Measurements from ENCODE around the gene GSN. TPM values are rescaled to one million over a fixed set of nuclear protein-coding genes. Genes with fewer than 3 reads are reported as not detected.

GSN gene
- polyA plus RNA-seq, 1 experiment = 421 TPM

DNA sequence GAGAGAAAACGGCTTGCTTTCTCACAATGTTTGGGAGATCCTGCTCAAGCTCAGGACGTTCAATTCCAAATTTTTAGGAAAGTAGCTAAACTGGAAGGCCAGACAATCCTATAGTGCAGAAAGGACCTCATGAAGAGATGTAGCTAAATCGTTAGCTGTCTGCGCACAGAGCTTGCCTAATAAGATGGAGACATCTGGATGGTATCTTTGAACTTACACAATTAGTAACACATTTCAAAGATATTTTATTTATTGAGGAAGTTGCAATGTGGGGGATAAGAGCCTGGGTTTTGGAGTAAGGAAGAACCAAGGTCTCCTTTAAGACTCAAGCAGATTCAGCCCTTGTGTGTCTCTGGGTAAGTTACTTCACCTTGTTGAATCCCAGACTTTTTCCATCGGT, 37.7 kb upstream of the GSN start:
- DNase-seq (ENCODE audit: low read depth, low spot score) = no peak
- CTCF ChIA-PET = interaction anchor here (0.7 to 1.0 kb wide), 2 partner anchors 17 to 90 kb away, joined by 3 to 6 read pairs; no protein-coding TSS in a partner anchor
- H3K27me3 ChIP-seq (ENCODE audit: control insufficient read depth, insufficient read depth, low read length) = no peaks in the 10 kb centered on the region
- no peak overlapping the region for H3K27ac ChIP-seq (ENCODE audit: low read depth, low read length)
- no peak overlapping the region for H3K4me3 ChIP-seq (ENCODE audit: low read depth, low read length)
- TF ChIP-seq, protein P1, sequence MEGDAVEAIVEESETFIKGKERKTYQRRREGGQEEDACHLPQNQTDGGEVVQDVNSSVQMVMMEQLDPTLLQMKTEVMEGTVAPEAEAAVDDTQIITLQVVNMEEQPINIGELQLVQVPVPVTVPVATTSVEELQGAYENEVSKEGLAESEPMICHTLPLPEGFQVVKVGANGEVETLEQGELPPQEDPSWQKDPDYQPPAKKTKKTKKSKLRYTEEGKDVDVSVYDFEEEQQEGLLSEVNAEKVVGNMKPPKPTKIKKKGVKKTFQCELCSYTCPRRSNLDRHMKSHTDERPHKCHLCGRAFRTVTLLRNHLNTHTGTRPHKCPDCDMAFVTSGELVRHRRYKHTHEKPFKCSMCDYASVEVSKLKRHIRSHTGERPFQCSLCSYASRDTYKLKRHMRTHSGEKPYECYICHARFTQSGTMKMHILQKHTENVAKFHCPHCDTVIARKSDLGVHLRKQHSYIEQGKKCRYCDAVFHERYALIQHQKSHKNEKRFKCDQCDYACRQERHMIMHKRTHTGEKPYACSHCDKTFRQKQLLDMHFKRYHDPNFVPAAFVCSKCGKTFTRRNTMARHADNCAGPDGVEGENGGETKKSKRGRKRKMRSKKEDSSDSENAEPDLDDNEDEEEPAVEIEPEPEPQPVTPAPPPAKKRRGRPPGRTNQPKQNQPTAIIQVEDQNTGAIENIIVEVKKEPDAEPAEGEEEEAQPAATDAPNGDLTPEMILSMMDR (IDR thresholded peaks at IDR 0.05; ENCODE audit: low read depth, low read length) = no peak
- POLR2A ChIA-PET = no interaction called here
- no peaks in the 10 kb centered on the region for H3K9me3 ChIP-seq (ENCODE audit: control insufficient read depth, insufficient read depth, low read length)

DNA sequence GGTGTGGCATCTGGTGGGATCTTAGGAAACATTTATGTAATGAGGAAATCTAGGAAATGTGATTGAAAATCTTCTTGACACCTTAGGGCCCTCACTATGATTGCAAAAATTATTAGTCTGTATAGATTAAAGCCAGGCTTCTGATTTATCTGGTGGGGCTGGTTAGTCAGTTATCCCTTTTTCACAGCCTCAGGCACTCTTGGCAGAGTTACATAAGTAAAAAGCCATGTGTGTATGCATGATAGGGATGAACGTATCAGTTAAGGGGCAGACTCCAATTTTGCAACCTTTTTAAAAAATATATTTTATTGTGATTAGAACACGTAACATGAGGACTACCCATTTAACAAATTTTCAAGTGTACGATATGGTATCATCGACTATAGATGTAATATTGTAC, 35.7 kb upstream of the GSN start:
- H3K4me3 ChIP-seq (ENCODE audit: low read depth, low read length) = no peak overlapping the region
- no peak overlapping the region for H3K27ac ChIP-seq (ENCODE audit: low read depth, low read length)
- no peak for DNase-seq (ENCODE audit: low read depth, low spot score)
- TF ChIP-seq, protein P1 (IDR thresholded peaks at IDR 0.05; ENCODE audit: low read depth, low read length) = no peak
- H3K9me3 ChIP-seq (ENCODE audit: control insufficient read depth, insufficient read depth, low read length) = no peaks in the 10 kb centered on the region
- POLR2A ChIA-PET = no interaction called here
- no peaks in the 10 kb centered on the region for H3K27me3 ChIP-seq (ENCODE audit: control insufficient read depth, insufficient read depth, low read length)
- CTCF ChIA-PET = interaction anchor here (1.6 to 2.0 kb wide), 2 partner anchors 10 to 88 kb away, joined by 6 to 7 read pairs; no protein-coding TSS in a partner anchor

DNA sequence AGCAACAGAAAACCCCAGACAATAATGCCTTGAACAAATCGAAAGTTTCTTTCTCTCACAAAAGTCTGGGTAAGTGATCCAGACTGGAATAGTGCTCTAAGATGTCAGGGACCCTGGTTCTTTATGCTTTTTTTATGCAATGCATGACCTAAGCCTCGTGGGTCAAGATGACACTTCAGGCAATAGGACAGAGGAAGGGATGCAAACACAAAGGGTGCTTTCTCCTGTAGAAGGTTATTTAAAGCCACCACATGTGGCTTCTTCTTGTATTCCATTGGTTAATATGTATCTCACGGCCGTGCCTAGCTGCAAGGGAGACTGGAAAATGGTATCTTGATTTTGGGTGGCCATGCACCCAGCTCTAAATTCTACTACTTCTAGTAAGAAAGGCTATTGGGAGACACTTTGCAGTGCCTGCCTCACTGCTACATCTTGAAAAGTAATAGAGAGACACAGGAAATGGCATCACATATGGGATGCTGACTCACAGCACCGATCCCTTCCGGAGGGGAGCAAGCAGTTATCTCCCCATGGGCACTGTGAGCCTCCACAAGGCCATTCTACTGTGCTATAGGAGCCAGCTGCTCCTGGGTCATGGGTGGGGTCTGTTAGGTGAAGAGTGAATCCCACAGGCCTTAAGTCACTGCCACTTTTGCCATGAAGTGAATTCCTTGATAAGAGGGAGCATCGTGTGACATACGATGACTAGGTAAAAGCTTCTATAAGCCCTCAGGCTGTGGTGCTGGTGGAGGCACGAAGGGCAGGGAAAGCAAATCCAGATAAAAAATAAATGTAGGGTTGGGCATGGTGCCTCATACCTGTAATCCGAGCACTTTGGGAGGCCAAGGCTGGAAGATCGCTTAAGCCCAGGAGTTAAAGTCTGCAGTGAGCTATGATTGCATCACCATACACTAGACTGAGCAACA, 33.8 kb upstream of the GSN start:
- peak overlapping the region; percentile 85 for H3K27ac ChIP-seq (ENCODE audit: low read depth, low read length)
- CTCF ChIA-PET = interaction anchor here (1.1 to 2.9 kb wide), 5 partner anchors 11 to 86 kb away, joined by 3 to 13 read pairs (median 4); partner anchors contain the start of gene GSN
- H3K27me3 ChIP-seq (ENCODE audit: control insufficient read depth, insufficient read depth, low read length) = no peaks in the 10 kb centered on the region
- no peak overlapping the region for H3K4me3 ChIP-seq (ENCODE audit: low read depth, low read length)
- DNase-seq (ENCODE audit: low read depth, low spot score) = no peak
- TF ChIP-seq, protein P1 (IDR thresholded peaks at IDR 0.05; ENCODE audit: low read depth, low read length) = no peak
- POLR2A ChIA-PET = interaction anchor here (0.6 kb wide), 1 partner anchor 16 kb away, joined by 4 read pairs; no protein-coding TSS in a partner anchor
- H3K9me3 ChIP-seq (ENCODE audit: control insufficient read depth, insufficient read depth, low read length) = no peaks in the 10 kb centered on the region

DNA sequence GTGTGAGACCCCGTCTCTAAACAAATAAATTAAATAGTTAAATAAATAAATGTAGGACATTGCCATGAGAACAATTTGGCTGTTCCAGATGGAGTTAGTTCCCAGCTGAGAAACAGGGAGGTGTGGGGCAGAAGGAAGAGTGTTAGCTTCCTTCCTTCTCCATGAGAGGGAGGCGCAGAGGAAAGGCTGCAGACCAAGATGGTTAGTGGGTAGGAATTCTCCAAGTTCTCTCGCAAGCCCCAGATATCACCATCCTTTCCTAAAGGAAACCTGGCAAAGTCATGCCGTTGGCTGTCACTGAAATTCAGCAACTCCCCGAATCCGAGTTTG, 33.2 kb upstream of the GSN start:
- CTCF ChIA-PET = interaction anchor here (1.1 to 2.9 kb wide), 5 partner anchors 12 to 85 kb away, joined by 4 to 13 read pairs (median 5); partner anchors contain the start of gene GSN
- H3K27me3 ChIP-seq (ENCODE audit: control insufficient read depth, insufficient read depth, low read length) = no peaks in the 10 kb centered on the region
- no peaks in the 10 kb centered on the region for H3K9me3 ChIP-seq (ENCODE audit: control insufficient read depth, insufficient read depth, low read length)
- peak overlapping the region; percentile 85 for H3K27ac ChIP-seq (ENCODE audit: low read depth, low read length)
- no peak overlapping the region for H3K4me3 ChIP-seq (ENCODE audit: low read depth, low read length)
- no peak for DNase-seq (ENCODE audit: low read depth, low spot score)
- POLR2A ChIA-PET = interaction anchor here (0.6 kb wide), 2 partner anchors 16 to 667 kb away, joined by 3 to 4 read pairs; no protein-coding TSS in a partner anchor
- TF ChIP-seq, protein P1 (IDR thresholded peaks at IDR 0.05; ENCODE audit: low read depth, low read length) = no peak

DNA sequence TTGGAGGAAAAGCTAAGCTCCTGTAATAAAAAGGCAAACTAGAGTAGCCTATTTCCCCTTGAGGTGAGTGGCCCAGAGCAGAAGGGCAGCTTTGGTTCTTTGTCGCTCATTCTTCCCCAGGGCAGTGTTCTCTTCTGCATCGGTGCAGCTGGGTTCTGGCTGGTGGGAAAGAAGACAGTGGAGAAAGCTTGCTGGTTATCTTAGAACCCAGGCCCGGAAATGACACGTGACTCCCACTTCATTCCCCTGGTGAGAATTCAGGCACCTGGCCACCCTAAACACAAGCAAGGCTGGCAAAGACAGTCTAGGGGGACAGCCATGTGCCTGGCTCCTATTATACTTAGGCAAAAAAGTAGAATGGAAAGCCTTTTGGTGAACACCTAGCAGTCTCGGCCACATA, 32.5 kb upstream of the GSN start:
- DNase-seq (ENCODE audit: low read depth, low spot score) = no peak
- TF ChIP-seq, protein P1 (IDR thresholded peaks at IDR 0.05; ENCODE audit: low read depth, low read length) = no peak
- ChIA-PET POLR2A (interaction anchor here (0.6 kb wide), 1 partner anchor 667 kb away, joined by 3 read pairs; no protein-coding TSS in a partner anchor), CTCF (interaction anchor here (1.2 to 2.9 kb wide), 4 partner anchors 12 to 85 kb away, joined by 4 to 13 read pairs (median 8); partner anchors contain the start of gene GSN)
- Histone ChIP-seq H3K27ac (ENCODE audit: low read depth, low read length) (no peak overlapping the region), H3K27me3 (ENCODE audit: control insufficient read depth, insufficient read depth, low read length) (no peaks in the 10 kb centered on the region), H3K9me3 (ENCODE audit: control insufficient read depth, insufficient read depth, low read length) (no peaks in the 10 kb centered on the region), H3K4me3 (ENCODE audit: low read depth, low read length) (no peak overlapping the region)

All from AG04450 (cell line).